ENCODE data around the gene ARHGEF38. TPM values are rescaled to one million over a fixed set of nuclear protein-coding genes. Genes with fewer than 3 reads are reported as not detected.

Gene ARHGEF38
- polyA plus RNA-seq, 1 of the 3 experiments (the other 2 are of a cell fraction) = 0.02 TPM

DNA sequence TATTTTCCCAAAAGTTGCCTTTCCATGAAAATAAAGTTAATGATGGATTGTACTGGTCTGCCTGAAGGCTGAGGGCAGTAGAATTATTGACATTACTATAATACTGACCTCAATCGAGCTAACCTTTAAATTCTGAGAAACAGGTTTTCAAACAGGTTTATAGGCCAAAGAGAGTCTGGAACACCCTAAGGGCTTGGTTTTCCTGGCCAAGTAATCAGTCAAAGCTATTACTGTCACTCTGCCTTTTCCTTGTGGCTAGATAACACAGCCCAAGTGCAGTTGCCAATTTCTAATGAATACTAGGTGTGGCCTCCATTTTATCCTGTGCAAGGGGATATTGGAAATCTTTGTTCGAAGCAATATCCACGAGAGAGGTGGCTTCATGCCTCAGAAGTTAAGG, 80.8 kb downstream of the ARHGEF38 start:
- H3K4me2 ChIP-seq = no peak overlapping the region
- H3K27ac ChIP-seq (ENCODE audit: low read depth in 2 of 2, low read length in 1 of 2) = no peak overlapping the region
- H3K9ac ChIP-seq = no peak overlapping the region
- H3K9me2 ChIP-seq = no peaks in the 10 kb centered on the region
- peaks cover 0 to 4% of the 10 kb centered on the region in 2 experiments; a peak in 3 of 4 replicates for H3K4me1 ChIP-seq (ENCODE audit: control insufficient read depth in 1 of 2, insufficient read depth in 2 of 2, low read depth in 1 of 2, low read length in 1 of 2)
- H4K20me1 ChIP-seq (ENCODE audit: insufficient read depth) = no peaks in the 10 kb centered on the region
- ChIA-PET CTCF (interaction anchor here (0.8 kb wide), 2 partner anchors 24 to 64 kb away, joined by 3 read pairs; no protein-coding TSS in a partner anchor), POLR2A (no interaction called here)
- H3K36me3 ChIP-seq (replicated peaks in 1 of 2; ENCODE audit: control insufficient read depth in 1 of 2, insufficient read depth in 2 of 2, low read length in 1 of 2) = no peaks in the 10 kb centered on the region
- no peaks in the 10 kb centered on the region for H3K9me3 ChIP-seq
- no peaks in the 10 kb centered on the region for H3K27me3 ChIP-seq (ENCODE audit: insufficient read depth)
- no peak overlapping the region for H2AFZ ChIP-seq (ENCODE audit: low read depth)
- no peak for TF ChIP-seq FOSL2 (IDR thresholded peaks at IDR 0.05; ENCODE audit: borderline replicate concordance, low read depth)
- TF ChIP-seq, protein P1, sequence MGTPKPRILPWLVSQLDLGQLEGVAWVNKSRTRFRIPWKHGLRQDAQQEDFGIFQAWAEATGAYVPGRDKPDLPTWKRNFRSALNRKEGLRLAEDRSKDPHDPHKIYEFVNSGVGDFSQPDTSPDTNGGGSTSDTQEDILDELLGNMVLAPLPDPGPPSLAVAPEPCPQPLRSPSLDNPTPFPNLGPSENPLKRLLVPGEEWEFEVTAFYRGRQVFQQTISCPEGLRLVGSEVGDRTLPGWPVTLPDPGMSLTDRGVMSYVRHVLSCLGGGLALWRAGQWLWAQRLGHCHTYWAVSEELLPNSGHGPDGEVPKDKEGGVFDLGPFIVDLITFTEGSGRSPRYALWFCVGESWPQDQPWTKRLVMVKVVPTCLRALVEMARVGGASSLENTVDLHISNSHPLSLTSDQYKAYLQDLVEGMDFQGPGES (IDR thresholded peaks at IDR 0.05; ENCODE audit: low read depth, low read length) = no peak
- TF ChIP-seq TAF1 (IDR thresholded peaks at IDR 0.05; ENCODE audit: borderline replicate concordance, low read depth, low read length) = no peak
- no peaks in the 10 kb centered on the region for H3K79me2 ChIP-seq (ENCODE audit: insufficient read depth)
- no peak overlapping the region for H3K4me3 ChIP-seq (ENCODE audit: low read depth in 2 of 2, low read length in 1 of 2)
- DNase-seq = no peak
- 76% methylated on average over 3 of the region's 3 CpGs for WGBS (ENCODE audit: low lambda C conversion rate)
- H3F3A ChIP-seq (replicated peaks; ENCODE audit: insufficient read depth) = no peaks in the 10 kb centered on the region

DNA sequence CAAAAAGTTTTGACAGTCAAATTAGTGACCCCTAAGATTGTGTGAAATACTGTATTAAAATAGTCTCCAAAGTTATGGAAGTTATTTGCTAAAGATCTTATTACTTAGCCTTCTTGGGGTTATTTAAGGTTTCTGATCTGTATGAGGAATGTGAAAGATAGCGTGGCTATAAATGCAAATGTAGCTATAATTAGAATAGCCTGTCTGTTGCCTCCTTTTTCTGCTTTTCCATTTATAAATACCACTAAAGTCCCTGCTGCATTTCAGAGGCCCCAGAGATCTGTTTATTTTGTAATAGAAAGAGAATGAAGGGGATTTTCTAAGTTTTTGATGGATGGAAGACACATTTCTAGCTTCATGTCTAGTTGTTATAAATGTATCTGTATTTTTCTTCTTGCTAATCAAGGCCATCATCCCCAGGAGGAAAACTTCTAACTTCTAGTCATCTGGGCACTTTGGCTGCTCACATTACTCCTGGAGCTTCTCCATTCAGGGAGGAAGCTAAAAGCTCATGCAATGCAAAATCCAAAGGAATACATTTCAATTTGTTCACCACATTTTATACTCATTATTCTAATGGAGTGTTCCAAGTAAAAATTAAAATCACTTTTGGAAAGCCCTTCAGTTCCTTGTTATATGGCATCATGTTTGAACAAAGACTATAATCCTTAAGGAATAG, 82.1 kb downstream of the ARHGEF38 start:
- CTCF ChIA-PET = interaction anchor here (1.1 to 1.5 kb wide), 2 partner anchors 32 to 93 kb away, joined by 3 to 4 read pairs; no protein-coding TSS in a partner anchor
- Histone ChIP-seq H3K79me2 (ENCODE audit: insufficient read depth) (no peaks in the 10 kb centered on the region), H3F3A (replicated peaks; ENCODE audit: insufficient read depth) (no peaks in the 10 kb centered on the region), H3K4me3 (ENCODE audit: low read depth in 2 of 2, low read length in 1 of 2) (no peak overlapping the region), H3K9me2 (no peaks in the 10 kb centered on the region), H3K4me1 (ENCODE audit: control insufficient read depth in 1 of 2, insufficient read depth in 2 of 2, low read depth in 1 of 2, low read length in 1 of 2) (peaks cover 0 to 4% of the 10 kb centered on the region in 2 experiments; a peak in 3 of 4 replicates), H3K27ac (ENCODE audit: low read depth in 2 of 2, low read length in 1 of 2) (peak overlapping the region in 1 of 2 experiments; percentile 28; a peak in 2 of 4 replicates), H3K9ac (no peak overlapping the region), H2AFZ (ENCODE audit: low read depth) (peak overlapping the region; percentile 40; the same call in 1 of the 2 replicates), H4K20me1 (ENCODE audit: insufficient read depth) (no peaks in the 10 kb centered on the region), H3K36me3 (replicated peaks in 1 of 2; ENCODE audit: control insufficient read depth in 1 of 2, insufficient read depth in 2 of 2, low read length in 1 of 2) (no peaks in the 10 kb centered on the region), H3K4me2 (no peak overlapping the region; the same call in 1 of the 2 replicates), H3K27me3 (ENCODE audit: insufficient read depth) (no peaks in the 10 kb centered on the region), H3K9me3 (no peaks in the 10 kb centered on the region)
- DNase-seq = no peak
- POLR2A ChIA-PET = no interaction called here
- TF ChIP-seq NFIC (IDR thresholded peaks at IDR 0.05; ENCODE audit: borderline replicate concordance) = no peak
- TF ChIP-seq, protein P2, sequence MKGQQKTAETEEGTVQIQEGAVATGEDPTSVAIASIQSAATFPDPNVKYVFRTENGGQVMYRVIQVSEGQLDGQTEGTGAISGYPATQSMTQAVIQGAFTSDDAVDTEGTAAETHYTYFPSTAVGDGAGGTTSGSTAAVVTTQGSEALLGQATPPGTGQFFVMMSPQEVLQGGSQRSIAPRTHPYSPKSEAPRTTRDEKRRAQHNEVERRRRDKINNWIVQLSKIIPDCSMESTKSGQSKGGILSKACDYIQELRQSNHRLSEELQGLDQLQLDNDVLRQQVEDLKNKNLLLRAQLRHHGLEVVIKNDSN (IDR thresholded peaks at IDR 0.05; ENCODE audit: borderline replicate concordance, low read depth) = no peak
- no peak for TF ChIP-seq MEF2A (IDR thresholded peaks at IDR 0.05; ENCODE audit: borderline replicate concordance, low read depth)
- TF ChIP-seq, protein P3, sequence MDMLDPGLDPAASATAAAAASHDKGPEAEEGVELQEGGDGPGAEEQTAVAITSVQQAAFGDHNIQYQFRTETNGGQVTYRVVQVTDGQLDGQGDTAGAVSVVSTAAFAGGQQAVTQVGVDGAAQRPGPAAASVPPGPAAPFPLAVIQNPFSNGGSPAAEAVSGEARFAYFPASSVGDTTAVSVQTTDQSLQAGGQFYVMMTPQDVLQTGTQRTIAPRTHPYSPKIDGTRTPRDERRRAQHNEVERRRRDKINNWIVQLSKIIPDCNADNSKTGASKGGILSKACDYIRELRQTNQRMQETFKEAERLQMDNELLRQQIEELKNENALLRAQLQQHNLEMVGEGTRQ (IDR thresholded peaks at IDR 0.05; ENCODE audit: borderline replicate concordance, low read depth, low read length) = no peak
- TF ChIP-seq EP300 (IDR thresholded peaks at IDR 0.05; ENCODE audit: borderline replicate concordance in 1 of 2, low read depth in 1 of 2, low read length in 1 of 2) = no peak
- no peak for TF ChIP-seq EZH2phosphoT487 (IDR thresholded peaks at IDR 0.05; ENCODE audit: borderline replicate concordance, low read depth)
- no peak for TF ChIP-seq JUND (IDR thresholded peaks at IDR 0.05)
- TF ChIP-seq FOSL2 (IDR thresholded peaks at IDR 0.05; ENCODE audit: borderline replicate concordance, low read depth) = no peak
- 45% methylated on average over 1 of the region's 1 CpG for whole genome bisulfite sequencing (ENCODE audit: low lambda C conversion rate)
